GM12873 (cell line): ENCODE results near the gene JPH3.

Experiments used
- TF ChIP-seq, protein P1 (sequence below): IDR thresholded peaks from 2 replicates; pipeline ENCODE4 v1.5.1; 2012; ENCODE audit warnings: low read depth, mild to moderate bottlenecking, moderate library complexity, low read length, control low read depth; ENCODE audit not compliant: insufficient read depth; ENCODE audit errors: missing control alignments

JPH3 gene

DNA sequence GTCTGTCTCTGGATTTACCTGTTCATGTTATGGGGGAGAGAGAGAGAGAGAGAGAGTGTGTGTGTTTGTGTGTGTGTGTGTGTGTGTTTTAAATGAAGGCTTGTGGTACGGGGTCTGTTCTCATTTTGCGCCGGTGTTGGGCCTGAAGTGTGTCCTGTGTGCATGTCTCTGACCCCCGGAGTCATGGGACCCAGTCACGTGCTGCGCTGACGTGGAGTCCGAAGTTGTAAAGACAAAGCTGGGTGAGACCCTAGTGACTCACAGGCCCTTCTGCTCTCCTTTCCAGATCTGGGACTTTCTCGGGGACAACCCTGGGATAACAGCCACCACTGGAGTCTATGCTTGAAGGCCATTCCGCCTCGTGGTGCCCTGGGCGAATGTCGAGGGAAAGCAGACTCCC is 35.0 kb downstream of the JPH3 start:
- TF ChIP-seq, protein P1, sequence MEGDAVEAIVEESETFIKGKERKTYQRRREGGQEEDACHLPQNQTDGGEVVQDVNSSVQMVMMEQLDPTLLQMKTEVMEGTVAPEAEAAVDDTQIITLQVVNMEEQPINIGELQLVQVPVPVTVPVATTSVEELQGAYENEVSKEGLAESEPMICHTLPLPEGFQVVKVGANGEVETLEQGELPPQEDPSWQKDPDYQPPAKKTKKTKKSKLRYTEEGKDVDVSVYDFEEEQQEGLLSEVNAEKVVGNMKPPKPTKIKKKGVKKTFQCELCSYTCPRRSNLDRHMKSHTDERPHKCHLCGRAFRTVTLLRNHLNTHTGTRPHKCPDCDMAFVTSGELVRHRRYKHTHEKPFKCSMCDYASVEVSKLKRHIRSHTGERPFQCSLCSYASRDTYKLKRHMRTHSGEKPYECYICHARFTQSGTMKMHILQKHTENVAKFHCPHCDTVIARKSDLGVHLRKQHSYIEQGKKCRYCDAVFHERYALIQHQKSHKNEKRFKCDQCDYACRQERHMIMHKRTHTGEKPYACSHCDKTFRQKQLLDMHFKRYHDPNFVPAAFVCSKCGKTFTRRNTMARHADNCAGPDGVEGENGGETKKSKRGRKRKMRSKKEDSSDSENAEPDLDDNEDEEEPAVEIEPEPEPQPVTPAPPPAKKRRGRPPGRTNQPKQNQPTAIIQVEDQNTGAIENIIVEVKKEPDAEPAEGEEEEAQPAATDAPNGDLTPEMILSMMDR = no peak

DNA sequence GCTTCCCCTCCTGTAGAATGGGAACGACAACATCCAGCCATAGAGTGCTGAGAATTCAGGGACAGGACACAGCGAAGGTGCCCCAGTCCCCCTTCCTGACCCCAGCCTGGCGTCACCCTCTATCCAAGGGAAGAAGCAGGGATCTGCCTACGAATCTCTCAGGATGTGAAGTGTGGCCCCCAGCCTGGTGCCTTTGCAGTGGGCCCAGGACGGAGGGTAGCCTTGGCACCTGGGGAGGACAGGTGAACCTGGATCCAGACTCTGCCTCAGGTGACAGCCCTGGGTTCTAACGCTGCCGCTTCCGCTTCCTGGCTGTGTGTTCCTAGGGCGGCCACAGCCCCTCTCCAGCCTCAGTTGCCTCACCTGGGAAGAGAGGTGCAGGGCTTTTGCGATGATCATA is 36.4 kb downstream of the JPH3 start:
- TF ChIP-seq, protein P1 = no peak

DNA sequence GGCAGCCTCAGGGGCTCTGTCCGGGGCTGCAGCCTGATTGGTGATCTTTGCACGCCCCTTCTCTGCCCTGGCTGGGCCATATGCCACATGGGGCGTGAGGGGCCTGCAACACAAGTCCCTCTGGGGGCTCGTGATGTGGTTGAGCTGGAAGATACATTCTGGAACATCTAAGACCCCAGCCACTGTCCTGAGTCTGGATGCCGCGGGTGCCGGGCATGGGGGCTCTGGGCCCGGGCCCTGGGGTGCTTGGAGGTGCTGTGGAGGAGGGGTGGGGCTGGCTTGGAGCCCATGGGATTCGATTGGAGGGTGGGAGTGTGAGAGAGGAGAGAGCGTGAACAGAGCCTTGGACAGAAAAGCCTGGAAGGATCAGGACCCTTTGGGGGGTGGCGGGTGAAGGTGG is 39.4 kb downstream of the JPH3 start:
- TF ChIP-seq, protein P1 = no peak

DNA sequence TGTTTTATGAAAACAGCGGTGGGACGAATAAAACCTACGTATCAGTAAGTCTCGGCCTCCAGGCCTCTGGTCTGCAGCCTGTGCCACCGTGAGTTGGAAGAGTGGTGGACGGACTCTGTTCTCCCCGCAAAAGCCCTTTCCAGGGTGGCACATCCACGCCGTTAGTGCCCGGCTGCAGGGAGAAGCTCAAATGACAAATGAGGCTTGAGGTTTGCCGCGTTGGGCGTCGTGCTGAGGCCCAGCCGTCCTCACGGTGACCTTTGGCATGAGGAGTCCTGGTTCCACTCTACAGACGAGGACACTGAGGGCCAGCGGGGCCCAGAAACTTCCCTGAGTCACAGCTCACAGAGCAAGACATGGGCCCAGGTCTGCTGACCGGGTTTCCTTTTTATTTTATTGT is 40.2 kb downstream of the JPH3 start:
- TF ChIP-seq, protein P1 = no peak

DNA sequence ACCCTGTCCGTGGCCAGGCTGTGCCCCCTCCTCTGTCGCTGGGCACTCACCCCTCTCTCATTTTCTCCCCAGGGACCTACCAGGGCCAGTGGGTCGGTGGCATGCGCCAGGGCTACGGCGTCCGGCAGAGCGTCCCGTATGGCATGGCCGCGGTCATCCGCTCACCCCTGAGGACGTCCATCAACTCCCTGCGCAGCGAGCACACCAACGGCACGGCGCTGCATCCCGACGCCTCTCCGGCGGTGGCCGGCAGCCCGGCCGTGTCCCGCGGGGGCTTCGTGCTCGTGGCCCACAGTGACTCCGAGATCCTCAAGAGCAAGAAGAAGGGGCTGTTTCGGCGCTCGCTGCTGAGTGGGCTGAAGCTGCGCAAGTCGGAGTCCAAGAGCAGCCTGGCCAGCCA is 41.9 kb downstream of the JPH3 start:
- TF ChIP-seq, protein P1 = no peak

DNA sequence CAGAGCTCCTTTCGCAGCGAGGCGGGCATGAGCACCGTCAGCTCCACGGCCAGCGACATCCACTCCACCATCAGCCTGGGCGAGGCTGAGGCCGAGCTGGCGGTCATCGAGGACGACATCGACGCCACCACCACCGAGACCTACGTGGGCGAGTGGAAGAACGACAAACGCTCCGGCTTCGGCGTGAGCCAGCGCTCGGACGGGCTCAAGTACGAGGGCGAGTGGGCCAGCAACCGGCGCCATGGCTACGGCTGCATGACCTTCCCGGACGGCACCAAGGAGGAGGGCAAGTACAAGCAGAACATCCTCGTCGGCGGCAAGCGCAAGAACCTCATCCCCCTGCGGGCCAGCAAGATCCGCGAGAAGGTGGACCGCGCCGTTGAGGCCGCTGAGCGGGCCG is 42.3 kb downstream of the JPH3 start:
- TF ChIP-seq, protein P1 = no peak

DNA sequence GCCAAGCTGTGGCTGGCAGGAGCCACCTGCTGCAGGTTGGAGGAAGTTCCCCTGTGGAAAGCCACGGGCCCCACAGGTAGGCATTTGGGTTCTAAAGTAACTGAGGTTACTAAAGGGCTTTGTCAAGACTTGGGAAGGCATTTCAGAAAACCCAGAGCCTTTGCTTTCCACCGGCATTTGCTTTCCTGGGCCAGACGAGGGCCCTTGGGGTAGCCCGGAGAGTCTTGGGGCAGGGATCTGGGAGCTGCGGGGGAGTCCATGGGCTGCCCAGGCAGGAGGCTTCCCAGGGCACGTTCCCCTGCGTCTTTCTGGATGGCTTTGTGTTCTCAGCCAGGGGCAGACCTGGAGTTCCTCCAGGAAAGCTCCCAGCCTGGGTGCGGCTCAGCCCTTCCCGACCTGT is 43.5 kb downstream of the JPH3 start:
- TF ChIP-seq, protein P1 = no peak
